ENCODE results near the gene TRIM6.
"Not testable (repeated sequence)": the region's sequence is repeated elsewhere in the genome, so short reads cannot be mapped to it uniquely, and the experiment has no call there.

TRIM6 gene

DNA sequence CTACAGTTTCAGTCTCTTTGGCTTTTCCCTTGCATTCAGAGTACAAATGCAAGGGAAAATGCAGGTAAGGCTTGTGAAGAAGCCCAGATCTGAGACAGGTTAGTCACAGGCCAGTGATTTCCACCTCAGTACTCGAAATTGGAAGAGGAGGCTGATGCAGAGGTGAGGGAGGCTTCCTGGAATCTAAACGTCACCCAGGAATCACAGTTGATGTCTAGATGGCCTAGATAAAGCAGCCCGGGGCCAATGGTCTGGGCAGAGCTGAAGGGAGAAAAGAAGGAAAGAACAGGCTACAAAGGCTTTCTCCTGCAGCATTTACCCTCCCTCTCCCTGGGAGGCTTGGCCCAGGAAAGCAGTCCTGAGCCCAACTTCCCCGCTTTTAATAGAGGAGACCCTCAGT is 8.5 kb downstream of the TRIM6 start:
- DNase-seq: no peak

DNA sequence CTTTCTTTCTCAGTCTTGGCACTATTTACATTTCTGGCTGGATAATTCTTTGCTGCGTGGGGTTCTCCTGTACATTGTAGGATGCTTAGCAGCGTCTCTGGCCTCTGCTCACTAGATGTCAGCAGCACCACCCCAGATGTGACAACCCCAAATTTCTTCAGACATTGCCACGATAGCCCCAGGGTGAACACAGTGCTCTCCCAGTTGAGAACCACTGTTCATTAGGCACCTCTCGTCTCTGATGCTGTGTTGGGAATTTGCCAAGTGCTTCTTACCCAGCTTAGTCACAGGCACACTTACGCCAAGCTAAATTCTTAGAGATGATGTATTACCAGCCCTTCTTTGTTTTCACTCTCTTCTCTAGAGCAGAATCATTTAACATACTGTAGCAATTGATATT is 9.4 kb downstream of the TRIM6 start:
- no peak for DNase-seq

DNA sequence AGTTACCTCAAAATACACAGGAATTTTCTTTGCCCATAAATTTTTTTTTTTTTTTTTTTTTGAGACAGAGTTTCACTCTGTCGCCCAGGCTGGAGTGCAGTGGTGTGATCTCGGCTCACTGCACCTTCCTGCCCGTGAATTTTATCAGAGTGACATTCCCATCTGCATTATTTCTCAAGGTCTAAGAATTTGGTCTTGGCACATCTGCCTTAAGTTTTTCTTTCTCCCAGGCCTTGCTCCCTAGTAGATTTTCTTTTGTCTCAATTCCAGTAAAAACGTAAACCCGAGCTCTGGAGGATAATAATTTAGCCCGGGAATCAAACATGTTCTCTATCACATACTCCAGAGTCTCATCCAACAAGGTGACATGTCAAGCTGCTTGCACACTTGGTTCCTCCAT is 12.4 kb downstream of the TRIM6 start:
- no peak for DNase-seq

DNA sequence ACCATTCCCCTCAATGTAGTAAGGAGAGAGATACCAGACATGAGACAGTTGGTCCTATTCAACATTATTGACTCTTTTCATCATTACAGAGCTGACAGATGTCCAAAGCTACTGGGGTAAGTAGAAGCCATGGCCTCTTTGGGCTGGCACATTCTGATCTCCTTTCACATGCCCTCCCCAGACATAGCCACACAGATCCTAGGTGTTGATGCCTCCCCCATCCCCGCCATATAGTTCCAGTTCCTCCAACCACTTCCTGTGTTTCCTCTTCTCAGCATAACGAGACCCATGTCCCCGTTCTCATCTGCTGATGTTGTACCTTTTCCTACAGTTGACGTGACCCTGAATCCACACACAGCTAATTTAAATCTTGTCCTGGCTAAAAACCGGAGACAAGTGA is 14.0 kb downstream of the TRIM6 start:
- DNase-seq: no peak

DNA sequence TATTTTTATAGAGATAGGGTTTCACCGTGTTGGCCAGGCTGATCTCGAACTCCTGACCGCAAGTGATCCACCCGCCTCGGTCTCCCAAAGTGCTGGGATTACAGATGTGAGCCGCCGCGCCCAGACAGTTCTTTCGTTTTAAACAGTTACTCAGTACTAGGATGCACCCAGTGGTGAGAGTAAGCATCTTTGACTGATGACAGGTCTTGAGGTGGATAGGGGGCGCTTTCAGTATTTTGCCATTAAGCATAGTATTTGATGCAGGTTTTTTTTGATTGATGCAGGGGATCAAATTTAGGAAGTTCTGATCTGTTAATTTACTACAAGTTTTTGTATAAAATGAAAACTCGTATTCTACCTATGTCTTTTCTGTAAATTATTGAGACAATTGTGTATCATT is 15.2 kb downstream of the TRIM6 start:
- no peak for DNase-seq

DNA sequence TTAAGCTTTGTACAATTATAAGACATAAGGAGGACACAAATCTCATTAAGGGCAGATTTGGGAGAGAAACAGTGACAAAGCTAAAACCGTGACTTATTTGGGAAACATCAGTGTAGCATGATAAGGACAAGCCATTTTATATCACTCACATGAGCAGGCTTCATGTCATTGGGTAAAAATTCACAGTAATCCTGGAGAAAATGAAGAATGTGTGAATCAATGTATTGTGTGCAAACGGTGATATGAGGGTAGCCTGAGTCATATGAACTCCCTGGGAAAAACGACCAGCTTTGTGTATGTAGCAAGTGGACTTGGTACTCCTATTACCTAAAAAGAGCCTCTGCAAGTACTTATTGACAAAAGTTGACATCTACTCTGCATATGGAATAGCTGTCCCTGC is 22.4 kb downstream of the TRIM6 start:
- no peak for DNase-seq

DNA sequence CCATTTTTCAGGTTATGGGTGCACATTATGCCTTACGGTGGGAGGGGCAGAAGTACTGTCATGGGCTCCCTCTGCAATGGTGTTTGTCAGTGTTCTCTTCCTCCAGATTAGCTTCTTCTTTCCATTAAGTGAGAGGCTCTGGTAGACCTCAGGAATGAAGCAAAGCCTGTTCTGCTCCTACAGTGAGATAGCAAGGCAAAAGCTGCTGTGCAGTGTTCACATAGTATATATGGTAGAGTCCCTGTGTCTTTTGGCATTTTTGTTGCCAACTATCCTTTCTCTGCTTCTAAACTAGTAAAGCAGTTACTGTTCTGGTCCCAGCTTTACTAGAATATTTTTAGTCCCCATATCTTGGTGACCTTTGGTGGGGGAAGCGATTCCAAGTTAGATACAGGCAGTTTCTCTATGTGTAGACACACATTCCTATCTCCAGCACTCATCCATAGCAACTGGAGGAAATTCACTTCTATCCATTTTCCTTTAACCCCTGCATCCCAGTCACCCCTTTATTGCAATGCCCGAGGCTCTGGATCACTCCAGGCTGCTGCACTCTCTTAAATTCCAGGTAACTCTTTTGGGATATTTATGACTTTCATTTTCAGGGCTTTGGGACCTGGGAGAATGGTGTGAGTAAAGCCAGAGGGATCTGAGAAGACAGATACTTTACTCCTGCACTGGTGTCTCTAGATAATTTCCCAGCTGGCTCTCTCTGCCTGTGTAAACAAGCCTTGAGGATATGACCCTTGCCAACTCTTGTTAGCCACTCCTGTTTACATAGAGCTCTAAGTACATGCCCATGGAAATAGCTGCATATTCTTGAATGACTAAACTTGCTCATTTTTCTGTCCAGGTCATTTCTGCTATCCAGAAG is 24.4 kb downstream of the TRIM6 start:
- DNase-seq: no peak

DNA sequence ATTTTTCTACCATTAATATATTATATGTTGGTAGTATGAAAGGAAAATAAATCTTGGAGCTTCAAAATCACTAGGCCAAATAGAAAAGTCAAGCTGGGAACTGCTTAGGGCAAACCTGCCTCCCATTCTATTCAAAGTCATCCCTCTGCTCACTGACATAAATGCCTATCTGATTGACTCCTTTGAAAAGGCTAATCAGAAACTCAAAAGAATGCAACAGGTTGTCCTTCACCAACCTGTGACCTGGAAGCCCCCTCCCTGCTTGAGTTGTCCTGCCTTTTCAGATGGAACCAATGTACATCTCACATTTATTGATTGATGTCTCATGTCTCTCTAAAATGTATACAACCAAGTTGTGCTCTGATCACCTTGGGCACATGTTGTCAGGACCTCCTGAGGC is 25.1 kb downstream of the TRIM6 start:
- DNase-seq: no peak

DNA sequence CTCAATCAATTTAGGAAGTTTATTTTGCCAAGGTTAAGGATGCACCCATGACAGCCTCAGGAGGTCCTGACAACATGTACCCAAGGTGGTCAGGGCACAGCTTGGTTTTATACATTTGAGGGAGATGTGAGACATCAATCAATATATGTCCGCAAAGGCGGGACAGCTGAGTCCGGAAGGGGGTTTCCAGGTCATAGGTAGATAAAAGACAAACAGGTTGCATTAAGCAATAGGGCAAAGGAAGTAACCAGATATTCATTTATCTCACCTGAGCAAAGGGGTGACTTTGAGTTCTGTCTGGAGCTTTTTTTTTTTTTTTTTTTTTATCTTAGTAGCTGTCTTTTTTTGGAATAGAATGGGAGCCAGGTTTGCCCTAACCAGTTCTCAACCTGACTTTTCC is 26.4 kb downstream of the TRIM6 start:
- DNase-seq: no peak

DNA sequence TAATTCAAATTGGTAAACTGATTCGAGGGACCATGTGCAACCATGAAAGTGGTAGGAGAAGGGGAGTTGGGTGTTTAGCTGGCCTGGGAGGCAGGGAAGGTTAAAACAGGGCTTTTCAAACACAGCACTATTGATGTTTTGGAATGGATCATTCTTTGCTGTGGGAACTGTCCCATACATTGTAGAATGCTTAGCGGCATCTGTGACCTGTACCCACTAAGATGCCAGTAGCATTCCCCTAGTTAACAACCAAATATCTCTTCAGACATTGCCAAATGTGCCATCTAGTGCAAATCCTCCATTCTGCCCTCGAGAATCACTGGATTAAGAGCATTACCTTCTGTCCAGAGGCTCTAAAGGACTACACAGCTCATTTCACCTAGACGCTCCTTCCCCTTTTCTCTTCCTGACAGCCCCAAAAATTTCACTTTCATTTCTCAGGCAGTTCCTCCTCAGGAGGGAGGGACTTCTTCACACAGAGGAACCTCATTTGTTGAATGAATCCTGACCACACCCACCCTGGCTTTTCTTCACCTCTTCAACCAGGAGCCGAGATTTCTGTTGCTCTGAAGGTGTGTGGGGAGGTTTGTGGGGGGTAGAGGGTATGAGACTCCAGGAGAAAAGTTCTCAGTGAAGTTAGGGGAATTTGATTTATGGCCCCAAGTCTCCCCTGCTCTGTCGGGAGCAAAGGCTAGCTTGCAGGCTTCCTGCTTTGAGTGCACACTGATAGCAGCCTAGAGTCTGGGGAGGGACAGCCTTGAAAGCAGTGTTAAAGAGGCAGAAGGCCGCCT is 28.2 kb downstream of the TRIM6 start, which contains the start of gene TRIM34:
TRIM34 (plus strand) TSS at position 513 of the 791 bp plus-strand sequence. CDS start 7,331 bp downstream, outside the sequence.
- peak in 10 of 56 donors; percentile 3 to 25 (median 16) for DNase-seq

DNA sequence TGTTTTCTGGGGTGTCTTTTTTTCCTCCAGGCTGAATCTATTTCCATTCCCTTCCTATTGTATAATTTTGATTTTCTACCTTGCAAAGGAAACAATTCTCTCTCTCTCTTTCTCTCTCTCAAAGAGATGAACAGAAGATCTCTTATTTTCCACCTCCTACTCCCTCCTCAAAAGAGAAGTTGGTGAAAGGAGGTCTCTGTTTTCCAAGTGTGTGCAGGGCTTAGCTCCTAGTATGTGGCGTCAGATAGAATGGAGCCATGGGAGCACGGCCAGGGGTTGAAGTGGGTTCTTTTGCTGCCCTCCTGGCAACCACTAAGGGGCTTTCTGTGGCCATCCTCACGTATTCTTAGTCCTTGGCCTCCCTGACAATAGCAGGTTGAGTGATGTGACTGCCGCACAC is 28.8 kb downstream of the TRIM6 start:
- no peak for DNase-seq

DNA sequence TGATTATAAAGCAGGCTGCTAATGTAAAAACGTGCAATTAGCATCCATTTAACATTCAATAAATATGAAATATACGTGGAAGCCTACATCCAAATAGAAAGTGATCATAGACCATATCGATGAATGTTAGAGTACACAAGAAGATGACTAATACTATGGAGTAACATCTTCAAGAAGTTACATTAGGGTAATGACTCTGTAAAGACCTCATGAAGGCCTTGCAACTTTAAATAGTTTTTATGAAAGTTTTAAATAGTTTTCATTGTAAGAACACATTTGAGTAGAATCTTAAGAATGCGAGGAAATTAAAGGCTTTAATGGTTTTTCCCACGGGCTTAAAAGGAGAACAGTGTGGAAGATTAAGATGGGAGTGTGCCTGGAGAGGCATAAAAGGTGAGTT is 29.8 kb downstream of the TRIM6 start:
- no peak for DNase-seq

DNA sequence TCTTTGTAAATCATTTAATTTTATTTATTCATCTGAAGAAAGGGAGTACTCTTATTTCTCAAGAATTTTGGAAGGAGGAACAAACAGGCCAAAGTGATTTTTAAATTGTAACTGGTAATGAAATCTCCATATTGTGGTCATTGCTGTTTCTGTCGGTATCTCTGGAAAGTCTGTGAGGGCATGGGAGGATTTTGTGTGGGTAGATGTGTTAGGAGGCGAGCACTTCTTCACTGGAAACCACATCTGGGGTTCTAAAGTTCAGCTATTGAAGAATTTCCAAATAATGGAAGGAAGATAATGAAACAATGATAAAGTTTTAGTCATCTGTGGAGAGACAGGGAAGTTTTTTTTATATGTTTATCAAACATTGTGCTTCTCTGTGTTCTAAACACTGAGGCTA is 35.0 kb downstream of the TRIM6 start:
- no peak for DNase-seq

DNA sequence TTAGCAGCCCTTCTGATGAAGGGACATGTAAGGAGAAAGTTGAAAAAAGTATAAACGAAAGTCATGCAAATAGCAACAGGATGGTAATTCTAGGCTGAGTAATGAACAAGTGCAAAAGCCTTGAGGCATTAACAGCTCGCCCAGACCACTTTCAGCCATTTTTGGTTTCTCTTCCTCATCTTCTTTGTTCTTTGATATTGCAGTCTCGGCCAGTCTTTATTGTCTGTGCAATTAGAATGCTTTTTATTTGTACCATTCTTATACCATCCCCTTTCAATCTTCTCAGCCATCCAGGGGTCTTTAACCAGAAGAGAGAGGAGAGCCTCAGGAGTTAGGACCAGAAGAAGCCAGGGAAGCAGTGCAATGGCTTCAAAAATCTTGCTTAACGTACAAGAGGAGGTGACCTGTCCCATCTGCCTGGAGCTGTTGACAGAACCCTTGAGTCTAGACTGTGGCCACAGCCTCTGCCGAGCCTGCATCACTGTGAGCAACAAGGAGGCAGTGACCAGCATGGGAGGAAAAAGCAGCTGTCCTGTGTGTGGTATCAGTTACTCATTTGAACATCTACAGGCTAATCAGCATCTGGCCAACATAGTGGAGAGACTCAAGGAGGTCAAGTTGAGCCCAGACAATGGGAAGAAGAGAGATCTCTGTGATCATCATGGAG is 35.7 kb downstream of the TRIM6 start:
- no peak for DNase-seq

DNA sequence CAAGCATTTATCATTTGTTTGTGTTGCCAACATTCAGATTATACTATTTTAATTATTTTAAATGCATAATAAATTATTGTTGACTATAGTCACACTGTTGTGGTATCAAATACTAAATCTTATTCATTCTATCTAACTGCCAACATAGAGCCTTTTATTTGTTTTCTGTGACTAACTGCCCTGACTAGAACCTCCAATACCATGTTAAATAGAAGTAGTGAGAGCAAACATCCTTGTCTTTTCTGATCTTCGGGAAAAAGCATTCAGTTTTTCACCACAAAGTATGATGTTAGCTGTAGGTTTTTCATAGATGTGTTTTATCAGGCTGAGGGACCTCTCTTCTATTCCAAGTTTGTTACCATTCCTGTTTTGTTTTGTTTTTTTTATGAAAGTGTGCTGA is 43.5 kb downstream of the TRIM6 start:
- no peak for DNase-seq

DNA sequence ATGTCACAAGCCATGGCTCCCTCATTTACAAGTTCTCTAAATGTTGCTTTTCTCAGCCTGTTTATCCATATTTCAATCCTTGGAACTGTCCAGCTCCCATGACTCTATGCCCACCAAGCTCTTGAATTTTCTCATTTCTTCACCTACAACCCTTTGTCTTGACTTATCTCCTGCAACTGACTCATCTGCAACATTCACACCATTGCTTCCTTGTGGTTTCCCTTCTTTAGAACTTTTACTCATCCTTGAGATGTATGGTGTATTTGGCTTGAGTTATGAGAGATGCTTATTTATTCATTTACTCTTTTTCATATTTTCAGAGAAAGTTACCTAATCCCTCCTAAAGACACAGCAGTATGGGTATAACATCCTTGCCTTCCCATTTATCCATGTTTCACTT is 47.1 kb downstream of the TRIM6 start:
- no peak for DNase-seq

DNA sequence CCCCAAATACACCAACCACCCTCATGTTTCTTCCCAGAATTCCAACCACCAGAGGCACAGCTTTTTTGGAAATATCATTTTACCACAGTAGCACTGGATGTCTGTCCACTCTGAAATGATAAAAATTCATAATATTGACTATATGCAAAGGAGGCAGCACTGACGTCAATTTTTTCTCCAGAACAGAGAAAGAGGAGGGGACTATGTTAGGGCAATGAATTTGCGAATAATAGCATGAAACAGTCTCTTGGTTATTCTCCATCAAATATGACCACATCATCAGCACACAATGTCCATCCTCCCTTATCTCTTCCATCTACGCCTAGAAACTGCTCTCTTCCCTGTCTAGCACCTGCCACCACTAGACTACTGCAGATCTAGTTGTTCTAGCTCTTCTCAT is 49.7 kb downstream of the TRIM6 start:
- no peak for DNase-seq

DNA sequence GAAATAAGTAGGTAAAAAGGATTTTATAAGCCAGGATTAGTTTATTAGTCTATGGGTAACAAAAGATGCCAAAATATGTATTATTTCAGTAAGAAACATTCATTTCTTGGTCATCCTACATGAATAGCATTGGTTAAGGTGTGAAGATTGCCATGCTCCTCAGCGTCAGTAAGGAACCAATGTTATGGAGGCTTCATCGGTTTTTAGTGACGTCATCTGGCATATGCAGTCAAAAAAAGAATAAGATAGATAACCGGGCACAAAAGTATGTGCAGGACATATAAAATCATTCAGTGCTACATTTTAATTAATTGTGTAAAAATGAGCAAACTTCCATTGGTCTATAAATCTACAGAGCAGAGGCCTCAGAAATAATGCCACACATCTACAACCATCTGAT is 59.0 kb downstream of the TRIM6 start:
- DNase-seq: no peak

DNA sequence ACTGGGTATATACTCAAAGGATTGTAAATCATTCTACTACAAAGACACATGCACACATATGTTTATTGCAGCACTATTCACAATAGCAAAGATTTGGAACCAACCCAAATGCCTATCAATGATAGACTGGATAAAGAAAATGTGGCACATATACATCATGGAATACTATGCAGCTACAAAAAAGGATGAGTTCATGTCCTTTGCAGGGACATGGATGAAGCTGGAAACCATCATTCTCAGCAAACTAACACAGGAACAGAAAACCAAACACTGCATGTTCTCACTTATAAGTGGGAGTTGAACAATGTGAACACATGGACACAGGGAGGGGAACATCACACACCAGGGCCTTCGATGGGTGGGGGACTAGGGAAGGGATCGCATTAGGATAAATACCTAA is 60.5 kb downstream of the TRIM6 start:
- DNase-seq: not testable (repeated sequence)

DNA sequence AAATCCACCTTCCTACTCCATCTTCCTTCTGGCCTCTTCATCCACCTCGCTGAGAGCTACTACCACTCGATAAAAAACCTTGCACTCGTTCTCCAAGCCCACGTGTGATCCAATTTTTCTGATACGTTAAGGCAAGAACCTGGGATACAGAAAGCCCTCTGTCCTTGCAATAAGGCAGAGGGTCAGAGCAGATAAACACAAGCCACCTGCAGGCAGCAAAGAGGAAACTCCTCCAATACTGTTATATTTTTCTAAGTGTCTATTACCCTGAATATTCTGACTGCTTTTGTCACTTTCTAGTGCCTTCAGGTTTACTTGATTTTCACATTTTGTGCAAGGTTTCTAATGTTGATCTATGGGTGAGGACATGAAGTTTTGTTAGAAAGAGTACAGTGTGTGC is 61.9 kb downstream of the TRIM6 start:
- DNase-seq: no peak

Measured in amygdala (tissue), 56 donors.